ENCODE data around the gene STAC3. TPM values are rescaled to one million over a fixed set of nuclear protein-coding genes. Genes with fewer than 3 reads are reported as not detected.

The STAC3 gene
- total RNA-seq, 2 donors from 2014 or later, result 0.78 to 2.0 TPM

DNA sequence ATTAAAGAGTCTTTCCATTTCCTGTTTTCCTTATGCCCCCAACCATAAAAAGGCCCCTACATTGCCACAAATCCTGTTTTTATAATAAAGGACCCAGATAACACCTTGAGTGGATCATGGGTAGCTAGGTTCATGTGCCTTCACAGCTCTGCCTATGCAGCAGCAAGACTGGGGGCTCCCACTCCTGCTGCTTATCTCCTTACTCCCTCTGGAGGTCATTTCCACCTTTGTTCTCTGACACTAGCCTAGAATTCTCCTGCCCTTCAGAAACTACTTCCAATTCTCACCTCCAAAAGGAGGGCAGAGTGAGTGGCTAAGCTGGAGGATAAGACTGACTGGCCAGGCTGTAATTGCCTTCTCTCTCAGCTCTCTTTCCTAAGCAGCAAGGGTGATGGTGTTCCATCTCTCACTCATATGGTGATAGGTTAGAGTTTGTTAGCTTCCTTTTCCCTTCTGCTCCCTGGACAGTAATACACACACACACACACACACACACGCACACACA, 20.0 kb upstream of the STAC3 start:
- TF ChIP-seq POLR2A (IDR thresholded peaks at IDR 0.05), result no peak
- TF ChIP-seq, protein P1, sequence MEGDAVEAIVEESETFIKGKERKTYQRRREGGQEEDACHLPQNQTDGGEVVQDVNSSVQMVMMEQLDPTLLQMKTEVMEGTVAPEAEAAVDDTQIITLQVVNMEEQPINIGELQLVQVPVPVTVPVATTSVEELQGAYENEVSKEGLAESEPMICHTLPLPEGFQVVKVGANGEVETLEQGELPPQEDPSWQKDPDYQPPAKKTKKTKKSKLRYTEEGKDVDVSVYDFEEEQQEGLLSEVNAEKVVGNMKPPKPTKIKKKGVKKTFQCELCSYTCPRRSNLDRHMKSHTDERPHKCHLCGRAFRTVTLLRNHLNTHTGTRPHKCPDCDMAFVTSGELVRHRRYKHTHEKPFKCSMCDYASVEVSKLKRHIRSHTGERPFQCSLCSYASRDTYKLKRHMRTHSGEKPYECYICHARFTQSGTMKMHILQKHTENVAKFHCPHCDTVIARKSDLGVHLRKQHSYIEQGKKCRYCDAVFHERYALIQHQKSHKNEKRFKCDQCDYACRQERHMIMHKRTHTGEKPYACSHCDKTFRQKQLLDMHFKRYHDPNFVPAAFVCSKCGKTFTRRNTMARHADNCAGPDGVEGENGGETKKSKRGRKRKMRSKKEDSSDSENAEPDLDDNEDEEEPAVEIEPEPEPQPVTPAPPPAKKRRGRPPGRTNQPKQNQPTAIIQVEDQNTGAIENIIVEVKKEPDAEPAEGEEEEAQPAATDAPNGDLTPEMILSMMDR (IDR thresholded peaks at IDR 0.05), result no peak
- no peak for ATAC-seq
- Histone ChIP-seq H3K4me1 (no peaks in the 10 kb centered on the region), H3K4me3 (no peak overlapping the region), H3K36me3 (replicated peaks in 1 of 2; ENCODE audit: insufficient read depth in 1 of 2, low read depth in 2 of 2) (peaks cover 0 to 24% of the 10 kb centered on the region in 2 donors), H3K9me3 (no peaks in the 10 kb centered on the region), H3K27ac (no peak overlapping the region), H3K27me3 (no peaks in the 10 kb centered on the region)
- no peak for DNase-seq
- WGBS, 2 donors, result 94 to 95% methylated on average over 1 of the region's 1 CpG
- intact Hi-C loops (cut with DNase I), result no loop called here

DNA sequence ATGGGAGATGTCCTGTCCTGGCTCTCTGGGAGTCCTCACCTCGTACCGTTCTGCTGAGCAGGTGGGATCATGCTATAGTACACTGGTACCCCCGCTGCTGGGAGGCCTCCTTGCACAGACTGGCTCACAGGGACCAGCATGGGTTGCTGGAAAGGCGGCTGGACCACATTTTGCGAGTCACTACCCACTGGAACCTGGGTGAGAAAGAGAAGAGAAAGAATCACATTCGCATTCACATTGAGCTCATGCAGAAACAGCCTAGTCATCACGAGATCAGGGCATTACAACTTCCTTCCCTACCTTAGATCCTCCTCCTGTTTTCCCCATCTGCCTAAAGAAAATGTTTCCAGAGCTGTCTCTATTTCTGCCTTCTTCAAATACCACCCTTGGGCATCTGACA, 17.3 kb upstream of the STAC3 start:
- H3K27ac ChIP-seq, result no peak overlapping the region
- intact Hi-C loops (cut with DNase I), result no loop called here
- H3K9me3 ChIP-seq, result no peaks in the 10 kb centered on the region
- H3K36me3 ChIP-seq (replicated peaks in 1 of 2; ENCODE audit: insufficient read depth in 1 of 2, low read depth in 2 of 2), result peaks cover 0 to 27% of the 10 kb centered on the region in 2 donors
- TF ChIP-seq, protein P1 (IDR thresholded peaks at IDR 0.05), result no peak
- no peak for TF ChIP-seq POLR2A (IDR thresholded peaks at IDR 0.05)
- no peaks in the 10 kb centered on the region for H3K27me3 ChIP-seq
- H3K4me3 ChIP-seq, result no peak overlapping the region
- no peaks in the 10 kb centered on the region for H3K4me1 ChIP-seq
- no peak for DNase-seq
- ATAC-seq, result no peak
- WGBS, 2 donors, result 88 to 90% methylated on average over 6 to 7 of the region's 7 CpGs

DNA sequence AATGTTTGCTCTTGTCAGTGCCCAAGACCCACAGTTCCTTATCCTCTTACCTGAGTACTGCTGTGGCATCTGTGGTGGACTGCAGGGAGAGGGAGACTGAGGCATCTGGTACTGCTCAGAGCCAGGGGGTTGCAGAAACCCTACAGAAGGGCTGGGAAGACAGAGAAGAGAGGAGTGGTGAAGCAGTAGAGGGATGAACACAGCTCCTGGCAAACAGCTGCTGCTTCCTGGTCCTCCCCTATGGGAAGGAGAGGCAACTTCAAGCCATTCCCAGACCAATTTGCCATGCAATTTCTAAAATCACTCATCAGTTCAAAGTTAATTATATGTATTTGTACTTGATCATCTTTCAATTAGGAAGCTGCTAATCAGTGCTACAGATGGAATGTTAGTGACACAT, 15.7 kb upstream of the STAC3 start:
- DNase-seq (no peak), ATAC-seq (no peak)
- Histone ChIP-seq H3K9me3 (no peaks in the 10 kb centered on the region), H3K27ac (no peak overlapping the region), H3K36me3 (replicated peaks in 1 of 2; ENCODE audit: insufficient read depth in 1 of 2, low read depth in 2 of 2) (peaks cover 0 to 27% of the 10 kb centered on the region in 2 donors), H3K27me3 (no peaks in the 10 kb centered on the region), H3K4me3 (no peak overlapping the region), H3K4me1 (no peaks in the 10 kb centered on the region)
- TF ChIP-seq, protein P1 (IDR thresholded peaks at IDR 0.05), result no peak
- TF ChIP-seq POLR2A (IDR thresholded peaks at IDR 0.05), result no peak
- intact Hi-C loops (cut with DNase I), result no loop called here

DNA sequence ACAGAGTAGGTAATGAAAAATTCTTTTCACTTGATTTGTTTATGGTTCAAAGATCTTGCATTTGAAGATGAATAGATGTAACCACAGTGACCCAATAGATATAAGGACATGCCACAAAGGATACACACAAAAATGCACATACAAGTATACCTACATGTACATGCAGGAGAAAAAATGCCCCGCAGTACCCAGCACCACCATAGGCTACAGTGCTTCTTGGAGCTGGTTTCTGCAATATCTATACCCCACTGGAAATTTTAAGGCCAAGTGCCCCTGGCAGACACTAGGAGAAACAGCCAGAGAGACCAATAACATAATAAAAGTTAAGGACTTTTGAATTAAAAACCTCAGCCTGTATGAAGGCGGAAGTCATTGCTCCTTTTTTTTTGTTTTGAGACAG, 12.1 kb upstream of the STAC3 start:
- H3K36me3 ChIP-seq (replicated peaks in 1 of 2; ENCODE audit: insufficient read depth in 1 of 2, low read depth in 2 of 2), result peaks cover 0 to 12% of the 10 kb centered on the region in 2 donors
- H3K27me3 ChIP-seq, result no peaks in the 10 kb centered on the region
- no peaks in the 10 kb centered on the region for H3K9me3 ChIP-seq
- no peak overlapping the region for H3K4me3 ChIP-seq
- peaks cover 24% of the 10 kb centered on the region for H3K4me1 ChIP-seq
- ATAC-seq (no peak), DNase-seq (no peak)
- no peak overlapping the region for H3K27ac ChIP-seq
- intact Hi-C loops (cut with DNase I), result no loop called here
- TF ChIP-seq POLR2A (IDR thresholded peaks at IDR 0.05), result no peak
- TF ChIP-seq, protein P1 (IDR thresholded peaks at IDR 0.05), result no peak
- WGBS, 2 donors, result 84 to 86% methylated on average over 2 of the region's 2 CpGs

DNA sequence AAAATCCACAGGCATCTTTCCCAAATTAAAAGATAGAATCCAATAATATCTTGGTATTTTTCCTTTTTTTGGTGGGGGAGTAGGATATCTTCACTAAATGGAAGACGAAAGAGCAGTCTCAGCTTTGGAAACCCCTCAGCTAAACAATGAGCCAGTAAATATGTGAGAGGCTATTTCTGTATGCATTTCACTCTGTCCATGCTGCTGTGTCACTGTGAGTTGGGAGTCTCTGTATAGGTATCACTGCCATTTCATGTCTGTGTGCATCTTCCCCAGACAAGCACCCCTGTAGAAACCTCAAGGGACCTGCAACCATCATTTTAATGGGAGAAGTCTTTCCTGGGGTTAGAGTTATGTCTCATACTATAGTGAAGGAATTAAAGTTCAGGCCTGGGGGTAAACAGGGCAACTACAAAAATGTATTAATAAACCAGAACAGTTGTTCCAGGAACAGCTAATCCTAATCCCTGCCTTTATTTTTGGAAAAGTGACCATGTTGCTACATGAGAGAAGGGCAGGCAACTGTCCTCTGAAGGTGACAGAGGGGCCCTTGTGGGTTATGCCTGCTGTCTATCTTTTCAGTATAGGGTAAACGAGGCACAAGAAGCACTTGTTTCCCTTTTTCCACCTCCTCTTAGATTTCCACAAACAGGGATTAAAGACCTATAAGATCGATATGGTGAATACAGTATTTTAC, 11.3 kb upstream of the STAC3 start:
- Histone ChIP-seq H3K36me3 (replicated peaks in 1 of 2; ENCODE audit: insufficient read depth in 1 of 2, low read depth in 2 of 2) (peaks cover 0 to 17% of the 10 kb centered on the region in 2 donors), H3K27me3 (no peaks in the 10 kb centered on the region), H3K4me3 (no peak overlapping the region), H3K27ac (no peak overlapping the region), H3K4me1 (peaks cover 24% of the 10 kb centered on the region), H3K9me3 (no peaks in the 10 kb centered on the region)
- WGBS, 2 donors, result 82 to 86% methylated on average over 3 of the region's 3 CpGs
- intact Hi-C loops (cut with DNase I), result no loop called here
- ATAC-seq, result no peak
- TF ChIP-seq, protein P1 (IDR thresholded peaks at IDR 0.05), result no peak
- TF ChIP-seq POLR2A (IDR thresholded peaks at IDR 0.05), result no peak
- no peak for DNase-seq

Measured in body of pancreas (tissue), 4 donors.